Osteoblast (primary cell): ENCODE data around the gene CREB3L4. TPM values are rescaled to one million over a fixed set of nuclear protein-coding genes. Genes with fewer than 3 reads are reported as not detected.
A peak's percentile ranks its signal among the peaks of the same experiment; 100 is the strongest.
"Not testable (repeated sequence)": the region's sequence is repeated elsewhere in the genome, so short reads cannot be mapped to it uniquely, and the experiment has no call there.

Source experiments
- DNase-seq: peaks from one replicate; pipeline ENCODE4 v3.0.0; 2011; ENCODE audit warnings: low spot score, mixed read lengths; ENCODE audit not compliant: insufficient read length; ENCODE audit errors: missing footprints
- H2AFZ ChIP-seq: 2 replicates; pipeline ENCODE4 v1.6.0; 2011; ENCODE audit warnings: mild to moderate bottlenecking, low read length
- H3K27ac ChIP-seq: 2 replicates; pipeline ENCODE4 v1.5.1; 2011; ENCODE audit warnings: mild to moderate bottlenecking, low read depth, low read length, moderate library complexity
- H3K27me3 ChIP-seq: 2 replicates; pipeline ENCODE4 v1.6.0; 2012; ENCODE audit warnings: mild to moderate bottlenecking, control low read depth, inconsistent platforms, low read length, moderate library complexity; ENCODE audit not compliant: insufficient read depth
- H3K36me3 ChIP-seq: 2 replicates; pipeline ENCODE4 v1.5.1; 2011; ENCODE audit warnings: mild to moderate bottlenecking, low read length, control low read depth, moderate library complexity; ENCODE audit not compliant: insufficient read depth
- H3K4me1 ChIP-seq: 2 replicates; pipeline ENCODE4 v1.5.1; 2011; ENCODE audit warnings: mild to moderate bottlenecking, low read length, control low read depth, moderate library complexity; ENCODE audit not compliant: insufficient read depth
- H3K4me2 ChIP-seq: 2 replicates; pipeline ENCODE4 v1.6.0; 2011; ENCODE audit warnings: mild to moderate bottlenecking, low read length; ENCODE audit not compliant: insufficient read depth
- H3K4me3 ChIP-seq: fragments of 200-600 bp; sonication (generic); 3 replicates; pipeline ENCODE4 v1.5.1; 2012; ENCODE audit warnings: mild to moderate bottlenecking, low read length, inconsistent platforms; ENCODE audit not compliant: insufficient read depth
- H3K79me2 ChIP-seq: 2 replicates; pipeline ENCODE4 v1.6.0; 2012; ENCODE audit warnings: mild to moderate bottlenecking, low read length, control low read depth, inconsistent platforms; ENCODE audit not compliant: insufficient read depth
- H3K9me3 ChIP-seq: 2 replicates; pipeline ENCODE4 v1.5.1; 2011; ENCODE audit warnings: low read depth, low read length, control low read depth
- H4K20me1 ChIP-seq: 2 replicates; pipeline ENCODE4 v1.6.0; 2012; ENCODE audit warnings: mild to moderate bottlenecking, low read length, control low read depth; ENCODE audit not compliant: insufficient read depth
- CTCF ChIP-seq: IDR thresholded peaks from 2 replicates; pipeline ENCODE4 v1.5.1; 2011; ENCODE audit warnings: mild to moderate bottlenecking, low read depth, low read length, moderate library complexity; ENCODE audit errors: extremely low read depth
- total RNA-seq: library from RNA; depleted of rRNA; stranded (reverse); fragments of >200 nt; gene quantifications from 2 replicates; pipeline ENCODE4 v1.2.3, GENCODE V29; 2012

CREB3L4 gene
- total RNA-seq, 1 donor: 7.2 TPM

GRCh38 chr1:153978274-153978909, 10.7 kb downstream of the CREB3L4 start:
- DNase-seq: peak; percentile 62
- no peaks in the 10 kb centered on the region for H3K9me3 ChIP-seq
- H3K4me3 ChIP-seq: peak overlapping the region; percentile 97
- peak overlapping the region; percentile 70 for H3K27ac ChIP-seq
- peaks cover 25% of the 10 kb centered on the region for H3K4me1 ChIP-seq
- H3K27me3 ChIP-seq: no peaks in the 10 kb centered on the region
- H3K36me3 ChIP-seq: peaks cover 61% of the 10 kb centered on the region
- peaks cover 30% of the 10 kb centered on the region for H3K79me2 ChIP-seq
- no peaks in the 10 kb centered on the region for H4K20me1 ChIP-seq
- no peak for TF ChIP-seq CTCF
- peak overlapping the region; percentile 99 for H3K4me2 ChIP-seq
- peak overlapping the region; percentile 97 for H2AFZ ChIP-seq

- H3K27me3 ChIP-seq, H3K4me3 ChIP-seq, H4K20me1 ChIP-seq, DNase-seq, H2AFZ ChIP-seq, H3K27ac ChIP-seq, H3K4me2 ChIP-seq, H3K9me3 ChIP-seq: not testable (repeated sequence)
- H3K79me2 ChIP-seq: peaks cover 34% of the 10 kb centered on the region
- peaks cover 25% of the 10 kb centered on the region for H3K4me1 ChIP-seq
- H3K36me3 ChIP-seq: peaks cover 59% of the 10 kb centered on the region
Observed at GRCh38 chr1:153979091-153979490, 11.4 kb downstream of the CREB3L4 start.

- not testable (repeated sequence) for H4K20me1 ChIP-seq, H3K9me3 ChIP-seq
Observed at GRCh38 chr1:153981735-153982134, 14.0 kb downstream of the CREB3L4 start.

GRCh38 chr1:153984123-153984894, 16.6 kb downstream of the CREB3L4 start:
- Histone ChIP-seq H3K27me3 (no peaks in the 10 kb centered on the region), H3K9me3 (no peaks in the 10 kb centered on the region), H3K36me3 (peaks cover 41% of the 10 kb centered on the region), H3K4me2 (peak overlapping the region; percentile 99), H3K79me2 (peaks cover 28% of the 10 kb centered on the region), H4K20me1 (peaks cover 9% of the 10 kb centered on the region), H3K4me1 (peaks cover 22% of the 10 kb centered on the region), H2AFZ (no peak overlapping the region), H3K27ac (no peak overlapping the region), H3K4me3 (peak overlapping the region; percentile 90)
- DNase-seq: no peak
- no peak for TF ChIP-seq CTCF

More at GRCh38 chr1:153981735-153982134, 14.0 kb downstream of the CREB3L4 start:
- H3K27ac ChIP-seq, H3K4me2 ChIP-seq, H3K27me3 ChIP-seq, DNase-seq, H3K4me3 ChIP-seq, H2AFZ ChIP-seq: not testable (repeated sequence)
- Histone ChIP-seq H3K79me2 (peaks cover 42% of the 10 kb centered on the region), H3K36me3 (peaks cover 49% of the 10 kb centered on the region), H3K4me1 (peaks cover 32% of the 10 kb centered on the region)
